GM18519 (cell line): ENCODE measurements around the gene C1orf21.

Experiments
- ATAC-seq: cut with Tn5 transposase; IDR thresholded peaks from one replicate; pipeline ENCODE4 v1.9.1; 2021; ENCODE audit warnings: mild to moderate bottlenecking, moderate library complexity; ENCODE audit not compliant: unreplicated experiment, low FRiP score

C1orf21 gene

GRCh38 chr1:184672013-184672726 is 285.3 kb downstream of the C1orf21 start:
- no peak for ATAC-seq

GRCh38 chr1:184673305-184673704 is 286.5 kb downstream of the C1orf21 start:
- ATAC-seq: no peak

DNA sequence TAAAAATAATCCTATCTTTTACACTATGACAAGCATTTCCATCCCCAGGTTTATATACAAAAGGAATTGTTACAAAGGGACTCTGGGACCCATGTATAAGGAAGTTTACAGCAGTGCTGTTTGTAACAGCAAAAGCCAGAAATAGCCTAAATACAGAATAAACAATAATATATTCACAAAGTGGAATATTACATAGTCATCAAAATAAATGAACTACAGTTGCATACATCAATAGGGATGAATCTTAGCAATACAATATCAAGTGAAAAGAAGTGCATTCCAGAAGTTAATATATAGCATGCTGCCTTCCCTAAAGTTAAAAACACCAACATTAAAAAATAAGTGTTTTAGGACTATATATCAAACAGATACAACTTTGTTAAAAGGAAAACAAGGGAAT is 290.5 kb downstream of the C1orf21 start:
- ATAC-seq: no peak
